ENCODE data around the gene HSPA12B. TPM values are rescaled to one million over a fixed set of nuclear protein-coding genes. Genes with fewer than 3 reads are reported as not detected.

The HSPA12B gene
- total RNA-seq, 1 experiment from 2014 or later, result 6.3 TPM

GRCh38 chr20:3753501-3754275 is 21.2 kb downstream of the HSPA12B start (continued):
- no peak for TF ChIP-seq JAZF1 (CRISPR knock-in tag; IDR thresholded peaks at IDR 0.05)
- no peak for TF ChIP-seq ELF4 (CRISPR knock-in tag; IDR thresholded peaks at IDR 0.05; ENCODE audit: low read depth)
- TF ChIP-seq PRRX2 (CRISPR knock-in tag; IDR thresholded peaks at IDR 0.05), result no peak
- TF ChIP-seq GABPB1 (CRISPR knock-in tag; IDR thresholded peaks at IDR 0.05), result no peak
- no peak for TF ChIP-seq ZNF219 (CRISPR knock-in tag; IDR thresholded peaks at IDR 0.05; ENCODE audit: borderline replicate concordance)
- no peak for TF ChIP-seq ZNF232 (CRISPR knock-in tag; IDR thresholded peaks at IDR 0.05)
- no peak for TF ChIP-seq ZNF263 (CRISPR knock-in tag; IDR thresholded peaks at IDR 0.05; ENCODE audit: low read depth)
- TF ChIP-seq ATF3 (CRISPR knock-in tag; conservative IDR thresholded peaks at IDR 0.05), result no peak

GRCh38 chr20:3754276-3754630 is 21.8 kb downstream of the HSPA12B start:
- H3K4me3 Mint-ChIP-seq, result no peak overlapping the region
- no peak overlapping the region for H3K27ac Mint-ChIP-seq
- no peak for ATAC-seq
- peaks cover 21% of the 10 kb centered on the region for H3K36me3 Mint-ChIP-seq
- peaks cover 17% of the 10 kb centered on the region for H3K27me3 Mint-ChIP-seq (ENCODE audit: low read depth)
- ChIA-PET CTCF (interaction anchor here (1.3 to 8.7 kb wide), 8 partner anchors 9 to 101 kb away, joined by 4 to 195 read pairs (median 12); partner anchors contain the start of genes ADISSP, AP5S1, CENPB and SPEF1), POLR2A (no interaction called here)
- peaks cover 6% of the 10 kb centered on the region for H3K4me1 Mint-ChIP-seq
- no peaks in the 10 kb centered on the region for H3K9me3 Mint-ChIP-seq
- no peak for DNase-seq (ENCODE audit: low spot score)
- TF ChIP-seq ZNF425 (CRISPR knock-in tag; conservative IDR thresholded peaks at IDR 0.05) (no peak), ZBTB21 (CRISPR knock-in tag; IDR thresholded peaks at IDR 0.05; ENCODE audit: borderline replicate concordance) (no peak), SOX15 (CRISPR knock-in tag; IDR thresholded peaks at IDR 0.05) (no peak), ZNF232 (CRISPR knock-in tag; IDR thresholded peaks at IDR 0.05) (no peak), FOXP4 (CRISPR knock-in tag; IDR thresholded peaks at IDR 0.05) (no peak), TCF7 (CRISPR knock-in tag; IDR thresholded peaks at IDR 0.05; ENCODE audit: low read depth) (no peak), ZNF121 (CRISPR knock-in tag; IDR thresholded peaks at IDR 0.05) (no peak), NR3C1 (CRISPR knock-in tag; conservative IDR thresholded peaks at IDR 0.05; ENCODE audit: low read depth) (no peak), ATF3 (CRISPR knock-in tag; conservative IDR thresholded peaks at IDR 0.05) (no peak), OVOL2 (CRISPR knock-in tag; IDR thresholded peaks at IDR 0.05; ENCODE audit: borderline replicate concordance) (no peak), EMX1 (CRISPR knock-in tag; IDR thresholded peaks at IDR 0.05) (no peak), ZNF263 (CRISPR knock-in tag; IDR thresholded peaks at IDR 0.05; ENCODE audit: low read depth) (no peak), ZNF416 (CRISPR knock-in tag; IDR thresholded peaks at IDR 0.05) (no peak), NR2C2 (CRISPR knock-in tag; IDR thresholded peaks at IDR 0.05) (no peak), ZBTB43 (CRISPR knock-in tag; IDR thresholded peaks at IDR 0.05) (no peak), USF1 (CRISPR knock-in tag; IDR thresholded peaks at IDR 0.05) (no peak), ZNF281 (CRISPR knock-in tag; IDR thresholded peaks at IDR 0.05) (no peak), NR1H2 (CRISPR knock-in tag; IDR thresholded peaks at IDR 0.05) (no peak), ATF6 (CRISPR knock-in tag; IDR thresholded peaks at IDR 0.05) (no peak), CREB1 (CRISPR knock-in tag; IDR thresholded peaks at IDR 0.05) (no peak)
